ENCODE measurements around the gene PLA2R1.

GRCh38 chr2:160036736-160037135, 25.7 kb downstream of the PLA2R1 start:
- TF ChIP-seq CTCF (IDR thresholded peaks at IDR 0.05), result no peak
- no peak for TF ChIP-seq POLR2AphosphoS5 (IDR thresholded peaks at IDR 0.05)
- TF ChIP-seq POLR2A (IDR thresholded peaks at IDR 0.05), result no peak
